Measurements from ENCODE around the gene MAPKAP1. TPM values are rescaled to one million over a fixed set of nuclear protein-coding genes. Genes with fewer than 3 reads are reported as not detected.

MAPKAP1 gene
- total and polyA plus RNA-seq, 2 experiments from 2014 or later, result 68.4 to 98.5 TPM

DNA sequence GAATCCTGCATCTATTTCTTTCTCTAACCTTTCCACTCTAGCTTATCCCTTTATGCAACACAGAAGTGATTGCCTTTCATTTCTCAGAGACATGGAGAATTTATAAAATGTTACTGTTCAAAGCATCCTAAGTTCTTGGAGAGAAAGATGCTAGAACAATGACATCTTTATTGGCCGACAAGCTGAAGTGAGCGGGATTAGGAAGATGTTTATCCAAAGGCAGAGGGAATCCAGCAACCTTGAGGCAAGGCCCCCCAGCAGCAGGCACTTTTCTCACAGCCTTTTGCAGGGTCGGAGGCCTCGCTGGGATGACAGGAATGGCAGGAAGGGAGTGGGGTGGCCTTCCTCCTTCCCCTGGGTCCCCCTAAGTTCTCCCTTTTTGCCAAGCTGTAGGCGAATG is 240.6 kb downstream of the MAPKAP1 start:
- no peaks in the 10 kb centered on the region for H3K36me3 Mint-ChIP-seq (ENCODE audit: low read depth)
- H3K4me3 Mint-ChIP-seq, result no peak overlapping the region
- Histone ChIP-seq H3K27ac (ENCODE audit: low read depth) (no peak overlapping the region), H3K79me2 (replicated peaks; ENCODE audit: insufficient read depth) (no peaks in the 10 kb centered on the region), H3F3A (replicated peaks; ENCODE audit: low read depth) (no peaks in the 10 kb centered on the region), H3K4me1 (ENCODE audit: insufficient read depth) (no peaks in the 10 kb centered on the region), H2AFZ (no peak overlapping the region), H3K27me3 (ENCODE audit: insufficient read depth) (no peaks in the 10 kb centered on the region), H3K4me3 (no peak overlapping the region), H4K20me1 (replicated peaks; ENCODE audit: insufficient read depth) (no peaks in the 10 kb centered on the region; the same call in 1 of the 2 replicates), H3K36me3 (ENCODE audit: insufficient read depth) (no peaks in the 10 kb centered on the region), H3K9me2 (ENCODE audit: insufficient read depth) (no peaks in the 10 kb centered on the region), H3K4me2 (no peak overlapping the region)
- H3K27ac Mint-ChIP-seq, result no peak overlapping the region
- H3K9me3 Mint-ChIP-seq, result no peaks in the 10 kb centered on the region
- TF ChIP-seq, protein P1, sequence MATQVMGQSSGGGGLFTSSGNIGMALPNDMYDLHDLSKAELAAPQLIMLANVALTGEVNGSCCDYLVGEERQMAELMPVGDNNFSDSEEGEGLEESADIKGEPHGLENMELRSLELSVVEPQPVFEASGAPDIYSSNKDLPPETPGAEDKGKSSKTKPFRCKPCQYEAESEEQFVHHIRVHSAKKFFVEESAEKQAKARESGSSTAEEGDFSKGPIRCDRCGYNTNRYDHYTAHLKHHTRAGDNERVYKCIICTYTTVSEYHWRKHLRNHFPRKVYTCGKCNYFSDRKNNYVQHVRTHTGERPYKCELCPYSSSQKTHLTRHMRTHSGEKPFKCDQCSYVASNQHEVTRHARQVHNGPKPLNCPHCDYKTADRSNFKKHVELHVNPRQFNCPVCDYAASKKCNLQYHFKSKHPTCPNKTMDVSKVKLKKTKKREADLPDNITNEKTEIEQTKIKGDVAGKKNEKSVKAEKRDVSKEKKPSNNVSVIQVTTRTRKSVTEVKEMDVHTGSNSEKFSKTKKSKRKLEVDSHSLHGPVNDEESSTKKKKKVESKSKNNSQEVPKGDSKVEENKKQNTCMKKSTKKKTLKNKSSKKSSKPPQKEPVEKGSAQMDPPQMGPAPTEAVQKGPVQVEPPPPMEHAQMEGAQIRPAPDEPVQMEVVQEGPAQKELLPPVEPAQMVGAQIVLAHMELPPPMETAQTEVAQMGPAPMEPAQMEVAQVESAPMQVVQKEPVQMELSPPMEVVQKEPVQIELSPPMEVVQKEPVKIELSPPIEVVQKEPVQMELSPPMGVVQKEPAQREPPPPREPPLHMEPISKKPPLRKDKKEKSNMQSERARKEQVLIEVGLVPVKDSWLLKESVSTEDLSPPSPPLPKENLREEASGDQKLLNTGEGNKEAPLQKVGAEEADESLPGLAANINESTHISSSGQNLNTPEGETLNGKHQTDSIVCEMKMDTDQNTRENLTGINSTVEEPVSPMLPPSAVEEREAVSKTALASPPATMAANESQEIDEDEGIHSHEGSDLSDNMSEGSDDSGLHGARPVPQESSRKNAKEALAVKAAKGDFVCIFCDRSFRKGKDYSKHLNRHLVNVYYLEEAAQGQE (IDR thresholded peaks at IDR 0.05; ENCODE audit: unreplicated experiment), result no peak
- TF ChIP-seq JUNB (IDR thresholded peaks at IDR 0.05; ENCODE audit: unreplicated experiment) (no peak), ZNF114 (CRISPR knock-in tag; IDR thresholded peaks at IDR 0.05) (no peak), EZH2 (IDR thresholded peaks at IDR 0.05; ENCODE audit: low read depth, unreplicated experiment) (no peak), CREB1 (CRISPR knock-in tag; IDR thresholded peaks at IDR 0.05; ENCODE audit: low read depth) (no peak), POLR2AphosphoS5 (IDR thresholded peaks at IDR 0.05; ENCODE audit: low read depth) (no peak), ZNF331 (CRISPR knock-in tag; IDR thresholded peaks at IDR 0.05; ENCODE audit: low read depth) (no peak), NANOG (IDR thresholded peaks at IDR 0.05; ENCODE audit: borderline replicate concordance) (no peak), STAT1 (IDR thresholded peaks at IDR 0.05; ENCODE audit: unreplicated experiment) (no peak)
- TF ChIP-seq, protein P2, sequence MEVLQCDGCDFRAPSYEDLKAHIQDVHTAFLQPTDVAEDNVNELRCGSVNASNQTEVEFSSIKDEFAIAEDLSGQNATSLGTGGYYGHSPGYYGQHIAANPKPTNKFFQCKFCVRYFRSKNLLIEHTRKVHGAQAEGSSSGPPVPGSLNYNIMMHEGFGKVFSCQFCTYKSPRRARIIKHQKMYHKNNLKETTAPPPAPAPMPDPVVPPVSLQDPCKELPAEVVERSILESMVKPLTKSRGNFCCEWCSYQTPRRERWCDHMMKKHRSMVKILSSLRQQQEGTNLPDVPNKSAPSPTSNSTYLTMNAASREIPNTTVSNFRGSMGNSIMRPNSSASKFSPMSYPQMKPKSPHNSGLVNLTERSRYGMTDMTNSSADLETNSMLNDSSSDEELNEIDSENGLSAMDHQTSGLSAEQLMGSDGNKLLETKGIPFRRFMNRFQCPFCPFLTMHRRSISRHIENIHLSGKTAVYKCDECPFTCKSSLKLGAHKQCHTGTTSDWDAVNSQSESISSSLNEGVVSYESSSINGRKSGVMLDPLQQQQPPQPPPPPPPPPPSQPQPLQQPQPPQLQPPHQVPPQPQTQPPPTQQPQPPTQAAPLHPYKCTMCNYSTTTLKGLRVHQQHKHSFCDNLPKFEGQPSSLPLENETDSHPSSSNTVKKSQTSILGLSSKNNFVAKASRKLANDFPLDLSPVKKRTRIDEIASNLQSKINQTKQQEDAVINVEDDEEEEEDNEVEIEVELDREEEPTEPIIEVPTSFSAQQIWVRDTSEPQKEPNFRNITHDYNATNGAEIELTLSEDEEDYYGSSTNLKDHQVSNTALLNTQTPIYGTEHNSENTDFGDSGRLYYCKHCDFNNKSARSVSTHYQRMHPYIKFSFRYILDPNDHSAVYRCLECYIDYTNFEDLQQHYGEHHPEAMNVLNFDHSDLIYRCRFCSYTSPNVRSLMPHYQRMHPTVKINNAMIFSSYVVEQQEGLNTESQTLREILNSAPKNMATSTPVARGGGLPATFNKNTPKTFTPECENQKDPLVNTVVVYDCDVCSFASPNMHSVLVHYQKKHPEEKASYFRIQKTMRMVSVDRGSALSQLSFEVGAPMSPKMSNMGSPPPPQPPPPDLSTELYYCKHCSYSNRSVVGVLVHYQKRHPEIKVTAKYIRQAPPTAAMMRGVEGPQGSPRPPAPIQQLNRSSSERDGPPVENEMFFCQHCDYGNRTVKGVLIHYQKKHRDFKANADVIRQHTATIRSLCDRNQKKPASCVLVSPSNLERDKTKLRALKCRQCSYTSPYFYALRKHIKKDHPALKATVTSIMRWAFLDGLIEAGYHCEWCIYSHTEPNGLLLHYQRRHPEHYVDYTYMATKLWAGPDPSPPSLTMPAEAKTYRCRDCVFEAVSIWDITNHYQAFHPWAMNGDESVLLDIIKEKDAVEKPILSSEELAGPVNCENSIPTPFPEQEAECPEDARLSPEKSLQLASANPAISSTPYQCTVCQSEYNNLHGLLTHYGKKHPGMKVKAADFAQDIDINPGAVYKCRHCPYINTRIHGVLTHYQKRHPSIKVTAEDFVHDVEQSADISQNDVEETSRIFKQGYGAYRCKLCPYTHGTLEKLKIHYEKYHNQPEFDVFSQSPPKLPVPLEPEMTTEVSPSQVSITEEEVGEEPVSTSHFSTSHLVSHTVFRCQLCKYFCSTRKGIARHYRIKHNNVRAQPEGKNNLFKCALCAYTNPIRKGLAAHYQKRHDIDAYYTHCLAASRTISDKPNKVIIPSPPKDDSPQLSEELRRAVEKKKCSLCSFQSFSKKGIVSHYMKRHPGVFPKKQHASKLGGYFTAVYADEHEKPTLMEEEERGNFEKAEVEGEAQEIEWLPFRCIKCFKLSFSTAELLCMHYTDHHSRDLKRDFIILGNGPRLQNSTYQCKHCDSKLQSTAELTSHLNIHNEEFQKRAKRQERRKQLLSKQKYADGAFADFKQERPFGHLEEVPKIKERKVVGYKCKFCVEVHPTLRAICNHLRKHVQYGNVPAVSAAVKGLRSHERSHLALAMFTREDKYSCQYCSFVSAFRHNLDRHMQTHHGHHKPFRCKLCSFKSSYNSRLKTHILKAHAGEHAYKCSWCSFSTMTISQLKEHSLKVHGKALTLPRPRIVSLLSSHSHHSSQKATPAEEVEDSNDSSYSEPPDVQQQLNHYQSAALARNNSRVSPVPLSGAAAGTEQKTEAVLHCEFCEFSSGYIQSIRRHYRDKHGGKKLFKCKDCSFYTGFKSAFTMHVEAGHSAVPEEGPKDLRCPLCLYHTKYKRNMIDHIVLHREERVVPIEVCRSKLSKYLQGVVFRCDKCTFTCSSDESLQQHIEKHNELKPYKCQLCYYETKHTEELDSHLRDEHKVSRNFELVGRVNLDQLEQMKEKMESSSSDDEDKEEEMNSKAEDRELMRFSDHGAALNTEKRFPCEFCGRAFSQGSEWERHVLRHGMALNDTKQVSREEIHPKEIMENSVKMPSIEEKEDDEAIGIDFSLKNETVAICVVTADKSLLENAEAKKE (CRISPR knock-in tag; IDR thresholded peaks at IDR 0.05), result no peak
- TF ChIP-seq, protein P3, sequence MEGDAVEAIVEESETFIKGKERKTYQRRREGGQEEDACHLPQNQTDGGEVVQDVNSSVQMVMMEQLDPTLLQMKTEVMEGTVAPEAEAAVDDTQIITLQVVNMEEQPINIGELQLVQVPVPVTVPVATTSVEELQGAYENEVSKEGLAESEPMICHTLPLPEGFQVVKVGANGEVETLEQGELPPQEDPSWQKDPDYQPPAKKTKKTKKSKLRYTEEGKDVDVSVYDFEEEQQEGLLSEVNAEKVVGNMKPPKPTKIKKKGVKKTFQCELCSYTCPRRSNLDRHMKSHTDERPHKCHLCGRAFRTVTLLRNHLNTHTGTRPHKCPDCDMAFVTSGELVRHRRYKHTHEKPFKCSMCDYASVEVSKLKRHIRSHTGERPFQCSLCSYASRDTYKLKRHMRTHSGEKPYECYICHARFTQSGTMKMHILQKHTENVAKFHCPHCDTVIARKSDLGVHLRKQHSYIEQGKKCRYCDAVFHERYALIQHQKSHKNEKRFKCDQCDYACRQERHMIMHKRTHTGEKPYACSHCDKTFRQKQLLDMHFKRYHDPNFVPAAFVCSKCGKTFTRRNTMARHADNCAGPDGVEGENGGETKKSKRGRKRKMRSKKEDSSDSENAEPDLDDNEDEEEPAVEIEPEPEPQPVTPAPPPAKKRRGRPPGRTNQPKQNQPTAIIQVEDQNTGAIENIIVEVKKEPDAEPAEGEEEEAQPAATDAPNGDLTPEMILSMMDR (conservative IDR thresholded peaks at IDR 0.05; ENCODE audit: low read depth in 2 of 2), result no peak
- TF ChIP-seq, protein P4, sequence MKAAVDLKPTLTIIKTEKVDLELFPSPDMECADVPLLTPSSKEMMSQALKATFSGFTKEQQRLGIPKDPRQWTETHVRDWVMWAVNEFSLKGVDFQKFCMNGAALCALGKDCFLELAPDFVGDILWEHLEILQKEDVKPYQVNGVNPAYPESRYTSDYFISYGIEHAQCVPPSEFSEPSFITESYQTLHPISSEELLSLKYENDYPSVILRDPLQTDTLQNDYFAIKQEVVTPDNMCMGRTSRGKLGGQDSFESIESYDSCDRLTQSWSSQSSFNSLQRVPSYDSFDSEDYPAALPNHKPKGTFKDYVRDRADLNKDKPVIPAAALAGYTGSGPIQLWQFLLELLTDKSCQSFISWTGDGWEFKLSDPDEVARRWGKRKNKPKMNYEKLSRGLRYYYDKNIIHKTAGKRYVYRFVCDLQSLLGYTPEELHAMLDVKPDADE (IDR thresholded peaks at IDR 0.05), result no peak
- ATAC-seq, result no peak
- peaks cover 9% of the 10 kb centered on the region for H3K4me1 Mint-ChIP-seq
- no peak for DNase-seq (ENCODE audit: low spot score)
- H3K27me3 Mint-ChIP-seq (ENCODE audit: insufficient read depth, low read depth, poor library complexity), result peaks cover 2% of the 10 kb centered on the region

All from GM23338 (cell line).